Upper lobe of right lung (tissue), 1 donor: Measurements from ENCODE around the gene RDH13. TPM values are rescaled to one million over a fixed set of nuclear protein-coding genes. Genes with fewer than 3 reads are reported as not detected.
"Not testable (repeated sequence)": the region's sequence is repeated elsewhere in the genome, so short reads cannot be mapped to it uniquely, and the experiment has no call there.

Experiments
- ATAC-seq: fragments of 200-7000 bp; cut with Tn5 transposase; one replicate; pipeline ENCODE4 v1.9.1; 2020; ENCODE audit warnings: mild to moderate bottlenecking, moderate library complexity
- DNase-seq: peaks from one replicate; pipeline ENCODE4 v3.0.0-alpha.2; 2020
- H3K27ac ChIP-seq: fragments of 200-600 bp; one replicate; pipeline ENCODE4 v1.8.0; 2022
- H3K27me3 ChIP-seq: fragments of 200-600 bp; one replicate; pipeline ENCODE4 v1.8.0; 2022; ENCODE audit warnings: mild to moderate bottlenecking
- H3K36me3 ChIP-seq: fragments of 200-600 bp; one replicate; pipeline ENCODE4 v1.8.0; 2022
- H3K4me1 ChIP-seq: fragments of 200-600 bp; one replicate; pipeline ENCODE4 v1.8.0; 2022
- H3K4me3 ChIP-seq: fragments of 200-600 bp; one replicate; pipeline ENCODE4 v1.8.0; 2022; ENCODE audit warnings: mild to moderate bottlenecking
- H3K9me3 ChIP-seq: fragments of 200-600 bp; one replicate; pipeline ENCODE4 v1.8.0; 2022
- intact Hi-C: fragments of 100-400 bp; cut with DNase I; formaldehyde crosslinking; loops from one replicate; pipeline ENCODE4 v1.11.0; 2022
- long read RNA-seq: library from polyadenylated mRNA; unstranded; transcript quantifications from one replicate; pipeline ENCODE4 v2.0.0, GENCODE V29; 2021
- total RNA-seq: library from RNA; stranded (reverse); fragmentation: NEBNext Ultra II Directional; extraction: Animal tissue kit (Norgen Biotek cat#: 25700); gene quantifications from one replicate; pipeline ENCODE4 v1.2.1, GENCODE V29; 2021
- TF ChIP-seq, protein P1 (sequence below): fragments of 200-600 bp; IDR thresholded peaks from one replicate; pipeline ENCODE4 v1.8.0; 2022; ENCODE audit warnings: antibody characterized with exemption
- donor health status: DM: no; HTN: yes; CAD: no; lungs with severe emphysema.

The RDH13 gene, protein sequence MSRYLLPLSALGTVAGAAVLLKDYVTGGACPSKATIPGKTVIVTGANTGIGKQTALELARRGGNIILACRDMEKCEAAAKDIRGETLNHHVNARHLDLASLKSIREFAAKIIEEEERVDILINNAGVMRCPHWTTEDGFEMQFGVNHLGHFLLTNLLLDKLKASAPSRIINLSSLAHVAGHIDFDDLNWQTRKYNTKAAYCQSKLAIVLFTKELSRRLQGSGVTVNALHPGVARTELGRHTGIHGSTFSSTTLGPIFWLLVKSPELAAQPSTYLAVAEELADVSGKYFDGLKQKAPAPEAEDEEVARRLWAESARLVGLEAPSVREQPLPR
- total RNA-seq: 30.0 TPM
- long read RNA-seq, transcript RDH13-223 (7 exons, 1,931 nt): major isoform, 21 of 41 reads
- long read RNA-seq, partial matches to known transcripts: 6 of 41 reads
- long read RNA-seq, other reads (novel, unspliced or antisense): 13 of 41 reads

DNA sequence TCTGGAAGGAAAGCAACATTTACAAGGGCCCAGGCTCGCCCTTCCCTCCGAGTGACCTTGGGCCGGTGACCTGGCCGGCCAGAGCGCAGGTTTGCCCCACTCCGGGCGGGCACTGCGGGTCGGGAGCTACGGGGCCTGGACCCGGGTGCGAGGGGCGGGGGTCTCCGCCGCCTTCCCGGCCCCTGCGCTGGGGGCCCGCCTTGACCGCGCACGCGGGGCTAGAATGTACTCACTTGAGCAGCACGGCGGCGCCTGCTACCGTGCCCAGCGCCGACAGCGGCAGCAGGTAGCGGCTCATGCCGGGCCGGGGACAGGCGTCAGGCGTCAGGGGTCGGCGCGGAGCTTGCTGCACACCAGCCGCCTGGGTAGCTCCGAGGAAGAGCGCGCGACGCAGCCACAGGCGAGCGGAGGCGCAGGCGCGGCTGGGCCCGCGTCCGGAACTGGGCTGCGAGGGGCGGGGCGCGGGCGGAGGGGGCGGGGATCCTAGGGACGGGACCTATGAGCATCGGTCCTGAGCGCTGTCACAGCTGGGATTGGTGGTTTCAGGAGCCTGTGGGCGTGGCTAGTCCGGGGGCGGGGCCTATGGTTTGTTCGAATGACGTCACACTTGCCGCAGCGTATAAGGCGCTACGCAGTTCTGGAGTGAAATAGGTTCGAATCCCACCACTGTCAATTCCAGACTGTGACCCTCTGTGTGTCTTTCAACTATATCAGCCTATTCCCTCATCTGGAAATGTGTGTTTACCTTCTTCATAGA, at the start of gene RDH13:
Gene RDH13, minus strand, starts transcription at position 414 of the 757 bp plus-strand sequence. Its CDS starts 116 bp downstream, at position 298.
- peaks cover 16% of the 10 kb centered on the region for H3K4me1 ChIP-seq
- H3K36me3 ChIP-seq: peaks cover 10% of the 10 kb centered on the region
- TF ChIP-seq, protein P1, sequence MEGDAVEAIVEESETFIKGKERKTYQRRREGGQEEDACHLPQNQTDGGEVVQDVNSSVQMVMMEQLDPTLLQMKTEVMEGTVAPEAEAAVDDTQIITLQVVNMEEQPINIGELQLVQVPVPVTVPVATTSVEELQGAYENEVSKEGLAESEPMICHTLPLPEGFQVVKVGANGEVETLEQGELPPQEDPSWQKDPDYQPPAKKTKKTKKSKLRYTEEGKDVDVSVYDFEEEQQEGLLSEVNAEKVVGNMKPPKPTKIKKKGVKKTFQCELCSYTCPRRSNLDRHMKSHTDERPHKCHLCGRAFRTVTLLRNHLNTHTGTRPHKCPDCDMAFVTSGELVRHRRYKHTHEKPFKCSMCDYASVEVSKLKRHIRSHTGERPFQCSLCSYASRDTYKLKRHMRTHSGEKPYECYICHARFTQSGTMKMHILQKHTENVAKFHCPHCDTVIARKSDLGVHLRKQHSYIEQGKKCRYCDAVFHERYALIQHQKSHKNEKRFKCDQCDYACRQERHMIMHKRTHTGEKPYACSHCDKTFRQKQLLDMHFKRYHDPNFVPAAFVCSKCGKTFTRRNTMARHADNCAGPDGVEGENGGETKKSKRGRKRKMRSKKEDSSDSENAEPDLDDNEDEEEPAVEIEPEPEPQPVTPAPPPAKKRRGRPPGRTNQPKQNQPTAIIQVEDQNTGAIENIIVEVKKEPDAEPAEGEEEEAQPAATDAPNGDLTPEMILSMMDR: no peak
- H3K27me3 ChIP-seq: no peaks in the 10 kb centered on the region
- H3K4me3 ChIP-seq: peak within 1 kb of the TSS; percentile 98
- peak within 1 kb of the TSS; percentile 85 for H3K27ac ChIP-seq
- ATAC-seq: peak; percentile 100
- H3K9me3 ChIP-seq: no peaks in the 10 kb centered on the region
- intact Hi-C loops: no loop called here
- DNase-seq: peak; percentile 99

DNA sequence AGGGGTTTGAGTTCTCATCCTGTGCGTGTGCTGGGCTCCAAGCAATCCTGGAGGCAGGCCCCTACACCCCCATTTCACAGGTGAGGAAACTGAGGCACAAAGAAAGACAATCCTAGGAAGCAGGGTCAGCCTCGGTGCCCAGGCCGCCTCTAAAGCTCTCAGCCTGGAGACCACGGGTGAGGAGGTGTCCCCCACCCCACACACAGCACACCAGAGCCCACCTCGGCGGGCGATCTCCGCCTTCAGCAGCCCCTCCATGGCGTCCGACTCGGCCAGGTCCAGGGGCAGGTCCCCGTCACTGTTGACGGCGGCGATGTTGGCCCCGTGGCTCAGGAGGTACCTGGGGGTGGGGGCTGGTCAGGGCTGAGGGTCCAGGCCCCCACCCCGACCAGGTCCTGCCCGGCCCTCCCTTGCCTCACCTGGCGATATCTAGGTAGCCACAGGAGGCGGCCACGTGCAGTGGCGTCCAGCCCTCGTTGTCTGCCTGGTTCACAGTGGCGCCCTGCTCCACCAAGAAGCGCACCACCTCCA, 49.4 kb upstream of the RDH13 start:
- ATAC-seq (no peak), DNase-seq (no peak)
- Histone ChIP-seq H3K9me3 (no peaks in the 10 kb centered on the region), H3K27ac (no peak overlapping the region), H3K27me3 (no peaks in the 10 kb centered on the region), H3K4me1 (peaks cover 20% of the 10 kb centered on the region), H3K4me3 (no peak overlapping the region), H3K36me3 (peaks cover 10% of the 10 kb centered on the region)
- intact Hi-C loops: no loop called here
- TF ChIP-seq, protein P1: no peak

DNA sequence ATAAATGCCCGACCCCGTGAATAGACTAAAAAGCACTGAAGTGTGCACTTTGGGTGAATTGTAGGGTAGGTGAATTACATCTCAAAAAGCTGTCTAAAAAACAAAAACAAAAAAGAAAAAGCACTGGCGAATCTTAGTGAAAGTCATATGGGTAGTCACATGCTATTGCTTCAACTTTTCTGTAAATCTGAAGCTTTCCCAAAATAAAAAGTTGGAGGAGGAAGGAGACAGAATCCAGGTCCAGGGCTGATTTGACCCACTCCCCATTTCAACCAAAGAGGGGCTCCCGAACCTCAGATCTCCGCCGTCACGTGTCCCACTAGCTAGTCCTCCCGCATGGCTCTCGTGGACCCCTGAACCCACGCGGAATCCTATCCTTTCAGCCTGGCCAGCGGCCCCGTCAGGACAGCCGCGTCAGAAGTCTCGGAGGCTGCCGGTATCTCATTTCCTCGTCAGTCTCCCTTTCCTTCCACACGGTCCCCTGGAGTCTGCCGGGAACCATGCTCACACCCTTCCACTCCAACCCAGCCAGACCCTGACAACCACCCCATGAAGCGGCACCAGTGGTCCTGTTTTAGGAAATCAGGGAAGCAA, 48.4 kb upstream of the RDH13 start:
- intact Hi-C loops: no loop called here

DNA sequence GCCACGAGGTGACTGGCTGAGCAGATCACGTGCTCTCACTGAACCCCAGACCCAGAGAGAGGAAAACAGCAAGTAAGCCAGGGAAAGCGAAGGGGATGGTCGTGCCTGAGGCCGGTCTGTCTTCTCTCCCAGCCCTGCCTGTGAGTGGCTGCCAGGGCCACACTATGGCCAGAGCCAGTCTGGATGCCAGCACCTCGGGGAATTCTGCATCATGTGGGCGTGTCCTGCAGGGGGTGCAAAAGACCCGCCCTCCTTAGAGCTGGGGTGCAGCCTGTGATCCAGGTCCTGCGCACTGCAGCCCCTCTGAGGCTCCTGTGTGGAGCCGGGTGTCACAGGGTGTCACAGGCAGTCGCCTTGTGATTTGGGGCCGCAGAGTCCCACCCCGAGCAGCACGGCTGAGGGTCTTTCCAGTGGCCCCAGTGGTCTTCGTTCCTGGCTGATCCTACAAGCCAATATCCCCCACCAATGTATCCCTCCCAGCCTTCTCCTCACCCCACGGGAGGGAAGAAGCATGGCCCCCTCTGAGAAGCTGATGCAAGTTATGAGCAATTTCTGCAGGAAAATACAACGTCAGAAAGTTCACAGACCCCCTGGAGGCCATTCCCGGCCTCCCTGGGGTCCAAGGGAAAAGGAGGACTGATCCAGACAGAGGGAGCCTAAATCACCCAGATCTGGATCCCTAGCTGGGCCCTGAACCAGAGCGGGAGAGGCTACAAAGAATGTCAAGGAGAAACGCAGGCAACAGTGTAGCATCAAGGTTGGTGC, 46.8 kb upstream of the RDH13 start:
- DNase-seq: peak; percentile 6
- Histone ChIP-seq H3K4me3 (no peak overlapping the region), H3K27ac (no peak overlapping the region), H3K27me3 (no peaks in the 10 kb centered on the region), H3K4me1 (peaks cover 4% of the 10 kb centered on the region), H3K36me3 (peaks cover 10% of the 10 kb centered on the region), H3K9me3 (no peaks in the 10 kb centered on the region)
- TF ChIP-seq, protein P1: no peak
- no peak for ATAC-seq
- intact Hi-C loops: no loop called here

More for the DNA sequence above, 48.4 kb upstream of the RDH13 start:
- no peak for ATAC-seq
- Histone ChIP-seq H3K36me3 (peaks cover 10% of the 10 kb centered on the region), H3K9me3 (no peaks in the 10 kb centered on the region), H3K4me1 (peaks cover 18% of the 10 kb centered on the region), H3K27me3 (no peaks in the 10 kb centered on the region), H3K4me3 (no peak overlapping the region), H3K27ac (no peak overlapping the region)
- TF ChIP-seq, protein P1: no peak
- DNase-seq: no peak

DNA sequence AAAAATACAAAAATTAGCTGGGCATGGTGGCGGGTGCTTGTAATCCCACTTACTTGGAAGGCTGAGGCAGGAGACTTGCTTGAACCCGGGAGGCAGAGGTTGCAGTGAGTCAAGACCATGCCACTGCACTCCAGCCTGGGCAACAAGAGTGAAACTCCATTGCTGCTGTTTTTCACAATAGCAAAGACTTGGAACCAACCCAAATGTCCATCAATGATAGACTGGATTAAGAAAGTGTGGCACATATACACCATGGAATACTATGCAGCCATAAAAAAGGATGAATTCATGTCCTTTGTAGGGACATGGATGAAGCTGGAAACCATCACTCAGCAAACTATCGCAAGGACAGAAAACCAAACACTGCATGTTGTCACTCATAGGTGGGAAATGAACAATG, 44.3 kb upstream of the RDH13 start:
- DNase-seq, intact Hi-C loops: not testable (repeated sequence)

More for the DNA sequence above, 44.3 kb upstream of the RDH13 start:
- H3K9me3 ChIP-seq, H3K27ac ChIP-seq, ATAC-seq, H3K27me3 ChIP-seq, H3K4me3 ChIP-seq, H3K4me1 ChIP-seq: not testable (repeated sequence)
- peaks cover 24% of the 10 kb centered on the region for H3K36me3 ChIP-seq
